ENCODE measurements around the gene RAB40B.

Gene RAB40B

DNA sequence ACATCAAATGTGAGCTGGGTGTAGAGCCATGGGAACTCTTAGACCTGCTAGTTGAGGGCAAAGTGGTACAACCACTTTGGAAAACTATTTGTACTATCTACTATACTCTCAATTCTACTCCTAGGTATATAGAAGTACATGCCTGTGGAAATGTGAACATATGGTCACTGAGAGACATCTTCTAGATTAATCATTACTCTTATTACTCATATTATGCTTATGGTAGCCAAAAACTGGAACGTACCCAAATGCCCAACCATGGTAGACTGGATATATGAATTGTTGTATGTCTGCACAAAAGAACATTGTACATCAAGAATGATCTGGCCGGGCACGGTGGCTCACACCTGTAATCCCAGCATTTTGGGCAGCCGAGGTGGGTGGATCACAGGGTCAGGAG, 53.0 kb downstream of the RAB40B start:
- DNase-seq (ENCODE audit: low read depth): no peak
- TF ChIP-seq, protein P1, sequence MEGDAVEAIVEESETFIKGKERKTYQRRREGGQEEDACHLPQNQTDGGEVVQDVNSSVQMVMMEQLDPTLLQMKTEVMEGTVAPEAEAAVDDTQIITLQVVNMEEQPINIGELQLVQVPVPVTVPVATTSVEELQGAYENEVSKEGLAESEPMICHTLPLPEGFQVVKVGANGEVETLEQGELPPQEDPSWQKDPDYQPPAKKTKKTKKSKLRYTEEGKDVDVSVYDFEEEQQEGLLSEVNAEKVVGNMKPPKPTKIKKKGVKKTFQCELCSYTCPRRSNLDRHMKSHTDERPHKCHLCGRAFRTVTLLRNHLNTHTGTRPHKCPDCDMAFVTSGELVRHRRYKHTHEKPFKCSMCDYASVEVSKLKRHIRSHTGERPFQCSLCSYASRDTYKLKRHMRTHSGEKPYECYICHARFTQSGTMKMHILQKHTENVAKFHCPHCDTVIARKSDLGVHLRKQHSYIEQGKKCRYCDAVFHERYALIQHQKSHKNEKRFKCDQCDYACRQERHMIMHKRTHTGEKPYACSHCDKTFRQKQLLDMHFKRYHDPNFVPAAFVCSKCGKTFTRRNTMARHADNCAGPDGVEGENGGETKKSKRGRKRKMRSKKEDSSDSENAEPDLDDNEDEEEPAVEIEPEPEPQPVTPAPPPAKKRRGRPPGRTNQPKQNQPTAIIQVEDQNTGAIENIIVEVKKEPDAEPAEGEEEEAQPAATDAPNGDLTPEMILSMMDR (IDR thresholded peaks at IDR 0.05; ENCODE audit: low read length, missing control alignments): no peak
- H3K4me3 ChIP-seq (replicated peaks; ENCODE audit: low read depth, low read length): no peak overlapping the region

- TF ChIP-seq, protein P1 (IDR thresholded peaks at IDR 0.05; ENCODE audit: low read length, missing control alignments): no peak
- DNase-seq (ENCODE audit: low read depth): no peak
- no peak overlapping the region for H3K4me3 ChIP-seq (replicated peaks; ENCODE audit: low read depth, low read length)
Observed at GRCh38 chr17:82644148-82644547, 54.4 kb downstream of the RAB40B start.

- H3K4me3 ChIP-seq (replicated peaks; ENCODE audit: low read depth, low read length): no peak overlapping the region
- DNase-seq (ENCODE audit: low read depth): no peak
Observed at GRCh38 chr17:82642022-82642421, 56.5 kb downstream of the RAB40B start.

GRCh38 chr17:82640036-82640435, 58.5 kb downstream of the RAB40B start:
- no peak overlapping the region for H3K4me3 ChIP-seq (replicated peaks; ENCODE audit: low read depth, low read length)
- TF ChIP-seq, protein P1 (IDR thresholded peaks at IDR 0.05; ENCODE audit: low read length, missing control alignments): no peak
- no peak for DNase-seq (ENCODE audit: low read depth)

More at GRCh38 chr17:82642022-82642421, 56.5 kb downstream of the RAB40B start:
- TF ChIP-seq, protein P1 (IDR thresholded peaks at IDR 0.05; ENCODE audit: low read length, missing control alignments): no peak

- H3K4me3 ChIP-seq (replicated peaks; ENCODE audit: low read depth, low read length): no peak overlapping the region
- TF ChIP-seq, protein P1 (IDR thresholded peaks at IDR 0.05; ENCODE audit: low read length, missing control alignments): no peak
- no peak for DNase-seq (ENCODE audit: low read depth)
Observed at GRCh38 chr17:82639628-82640027, 58.9 kb downstream of the RAB40B start.

- DNase-seq (ENCODE audit: low read depth): no peak
- H3K4me3 ChIP-seq (replicated peaks; ENCODE audit: low read depth, low read length): no peak overlapping the region
- TF ChIP-seq, protein P1 (IDR thresholded peaks at IDR 0.05; ENCODE audit: low read length, missing control alignments): no peak
Observed at GRCh38 chr17:82638183-82638773, 60.2 kb downstream of the RAB40B start.
